GM12873 (cell line): ENCODE results near the gene HK2.

Source experiments
- CTCF ChIP-seq: IDR thresholded peaks from 2 replicates; pipeline ENCODE4 v1.5.1; 2012; ENCODE audit warnings: low read depth, mild to moderate bottlenecking, moderate library complexity, low read length, control low read depth; ENCODE audit not compliant: insufficient read depth; ENCODE audit errors: missing control alignments

The HK2 gene

GRCh38 chr2:74871414-74871813 is 37.5 kb downstream of the HK2 start:
- no peak for TF ChIP-seq CTCF

GRCh38 chr2:74872389-74872836 is 38.5 kb downstream of the HK2 start:
- TF ChIP-seq CTCF = no peak

GRCh38 chr2:74873012-74873665 is 39.2 kb downstream of the HK2 start:
- no peak for TF ChIP-seq CTCF

- no peak for TF ChIP-seq CTCF
Observed at GRCh38 chr2:74873678-74874640, 40.0 kb downstream of the HK2 start.

GRCh38 chr2:74876081-74876886 is 42.4 kb downstream of the HK2 start:
- TF ChIP-seq CTCF = peak; percentile 51

- TF ChIP-seq CTCF = no peak
Observed at GRCh38 chr2:74877376-74877775, 43.4 kb downstream of the HK2 start.

- TF ChIP-seq CTCF = no peak
Observed at GRCh38 chr2:74877781-74878433, 44.0 kb downstream of the HK2 start.
